DMS114 treated with DMSO at 0.1 percent for 48 hours (cell line): ENCODE data around the gene HOXC12.

Source experiments
- DNase-seq: peaks from one replicate; lab custom pipeline; 2025; ENCODE audit not compliant: unreplicated experiment; lab: John Stamatoyannopoulos, UW

Gene HOXC12

GRCh38 chr12:53971129-53971528 is 16.4 kb downstream of the HOXC12 start:
- DNase-seq: no peak

DNA sequence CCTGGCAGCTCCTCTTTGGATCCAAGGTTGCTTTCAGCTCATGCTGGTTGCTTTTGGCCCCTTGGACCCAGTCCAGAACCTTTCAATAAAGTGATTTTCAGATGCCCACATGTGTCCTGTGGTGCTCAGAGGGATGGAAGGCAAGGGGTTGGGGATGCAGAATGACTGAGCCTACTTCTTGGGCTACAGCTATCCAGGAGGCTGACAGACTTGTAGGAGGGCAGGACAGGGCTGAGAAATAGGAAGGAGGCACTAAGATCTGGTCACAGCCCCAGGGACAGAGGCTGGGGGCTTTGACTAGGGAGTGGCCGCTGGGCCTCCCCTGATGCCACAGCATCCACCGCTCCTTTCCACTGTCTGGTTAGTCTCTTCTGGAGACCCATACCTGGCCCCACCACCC is 17.0 kb downstream of the HOXC12 start:
- DNase-seq: no peak

- DNase-seq: no peak
Measured at GRCh38 chr12:53972152-53972702, 17.5 kb downstream of the HOXC12 start.

DNA sequence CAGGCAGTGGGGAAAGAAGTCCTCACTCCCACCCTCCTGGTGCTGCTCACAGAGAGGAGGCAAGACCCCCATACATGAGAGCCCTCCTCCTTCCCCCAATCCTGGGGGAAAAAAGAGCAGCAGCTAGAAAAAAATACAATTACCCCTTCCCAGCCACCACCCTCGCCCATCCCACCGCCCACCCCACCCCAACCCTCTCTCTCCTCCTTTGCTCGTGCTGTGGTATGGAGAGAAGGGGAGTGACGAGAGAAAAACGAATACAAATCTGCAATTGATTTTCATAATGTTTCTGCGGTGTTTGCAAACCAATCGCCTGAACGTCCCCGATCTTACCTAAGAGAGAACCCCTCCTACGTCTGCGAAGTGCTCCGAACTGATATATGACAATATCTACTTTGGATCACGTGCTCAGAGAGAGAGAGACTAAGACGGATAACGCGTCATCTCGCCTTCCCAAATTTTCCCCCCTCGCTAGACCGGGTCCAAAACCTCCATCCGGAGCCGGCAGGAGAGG is 18.1 kb downstream of the HOXC12 start, which contains the start of gene HOXC11:
Gene HOXC11, plus strand, starts transcription at position 405 of the 514 bp plus-strand sequence. CDS start 116 bp downstream, outside the sequence.
- no peak for DNase-seq

DNA sequence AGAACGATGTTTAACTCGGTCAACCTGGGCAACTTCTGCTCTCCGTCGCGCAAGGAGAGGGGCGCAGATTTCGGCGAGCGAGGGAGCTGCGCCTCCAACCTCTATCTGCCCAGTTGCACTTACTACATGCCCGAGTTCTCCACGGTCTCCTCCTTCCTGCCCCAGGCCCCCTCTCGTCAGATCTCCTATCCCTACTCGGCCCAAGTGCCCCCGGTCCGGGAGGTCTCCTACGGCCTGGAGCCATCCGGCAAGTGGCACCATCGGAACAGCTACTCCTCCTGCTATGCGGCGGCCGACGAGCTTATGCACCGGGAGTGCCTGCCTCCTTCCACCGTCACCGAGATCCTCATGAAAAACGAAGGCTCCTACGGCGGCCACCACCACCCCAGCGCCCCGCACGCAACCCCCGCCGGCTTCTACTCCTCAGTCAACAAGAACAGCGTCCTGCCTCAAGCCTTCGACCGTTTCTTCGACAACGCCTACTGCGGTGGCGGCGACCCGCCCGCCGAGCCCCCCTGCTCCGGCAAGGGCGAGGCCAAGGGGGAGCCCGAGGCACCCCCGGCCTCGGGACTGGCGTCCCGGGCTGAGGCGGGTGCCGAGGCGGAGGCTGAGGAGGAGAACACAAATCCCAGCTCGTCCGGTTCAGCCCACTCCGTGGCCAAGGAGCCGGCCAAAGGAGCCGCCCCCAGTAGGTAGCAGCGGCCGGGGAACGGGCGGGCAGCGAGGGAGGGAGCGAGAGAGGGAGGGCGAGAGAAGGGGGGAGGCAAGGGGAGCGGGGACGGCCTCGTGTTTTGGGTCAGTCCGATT is 18.7 kb downstream of the HOXC12 start:
- no peak for DNase-seq

DNA sequence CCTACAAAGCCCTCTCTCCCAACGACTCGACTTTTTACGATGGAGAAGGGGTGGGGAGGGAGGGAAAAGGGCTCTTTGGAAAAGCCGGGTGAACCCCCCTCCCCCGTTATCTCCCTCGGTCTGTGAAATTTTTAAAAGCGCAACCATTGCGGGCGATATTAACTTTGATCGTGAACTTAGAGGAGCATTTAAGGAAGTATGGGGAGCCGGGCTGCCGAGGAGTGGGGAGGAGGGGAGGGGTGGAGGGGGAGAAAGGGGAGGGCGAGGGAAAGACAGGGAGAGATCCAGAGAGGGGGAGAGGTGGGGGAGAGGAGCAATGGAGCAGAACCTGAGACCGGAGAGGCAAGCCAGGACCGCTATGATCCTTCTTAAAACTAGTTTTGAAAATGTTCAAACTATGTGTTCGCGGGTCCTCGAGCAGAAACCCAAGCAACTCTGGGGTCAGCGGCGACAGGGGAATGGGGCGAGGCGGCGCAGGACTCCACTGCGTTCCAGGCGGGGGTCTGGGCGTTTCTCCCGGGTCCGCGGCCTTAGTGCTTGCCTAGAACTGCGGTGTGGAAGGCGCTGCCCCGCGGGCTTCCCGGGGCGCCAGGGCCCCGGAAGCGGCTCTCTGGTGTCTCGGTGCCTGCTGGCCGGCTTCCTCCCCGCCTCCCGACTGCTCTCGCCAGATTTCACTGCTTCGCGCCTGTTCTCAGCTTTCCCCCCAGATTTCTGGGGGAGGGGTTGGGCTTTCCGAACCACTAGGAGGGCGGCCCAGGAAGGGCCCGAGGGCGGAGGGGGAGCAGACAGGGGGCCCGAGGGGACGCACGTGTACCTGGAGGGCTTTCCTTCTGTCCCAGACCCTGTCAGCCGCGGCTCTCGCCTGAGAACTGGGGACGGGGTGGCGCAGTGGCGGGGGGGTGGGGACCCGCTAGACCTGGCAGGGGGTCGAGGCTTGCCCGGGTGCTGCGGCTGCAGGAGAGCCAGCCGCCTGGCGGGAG is 19.7 kb downstream of the HOXC12 start, which contains the start of gene HOTAIR:
Gene HOTAIR, minus strand, starts transcription at position 871 of the 980 bp plus-strand sequence.
- peak; percentile 33 for DNase-seq

DNA sequence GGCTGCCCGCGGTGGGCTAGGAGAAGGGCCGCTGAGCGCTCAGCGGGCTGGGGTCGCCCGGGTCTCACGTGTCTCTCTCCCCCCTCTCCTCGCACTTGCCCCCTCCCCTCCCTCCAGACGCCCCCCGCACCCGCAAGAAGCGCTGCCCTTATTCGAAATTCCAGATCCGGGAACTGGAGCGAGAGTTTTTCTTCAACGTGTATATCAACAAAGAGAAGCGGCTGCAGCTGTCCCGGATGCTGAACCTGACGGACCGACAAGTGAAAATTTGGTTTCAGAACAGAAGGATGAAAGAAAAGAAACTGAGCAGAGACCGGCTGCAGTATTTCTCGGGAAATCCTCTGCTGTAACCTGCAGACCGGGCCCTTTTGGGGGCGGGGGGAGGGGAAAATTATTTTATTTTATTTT is 20.4 kb downstream of the HOXC12 start:
- DNase-seq: peak; percentile 42

DNA sequence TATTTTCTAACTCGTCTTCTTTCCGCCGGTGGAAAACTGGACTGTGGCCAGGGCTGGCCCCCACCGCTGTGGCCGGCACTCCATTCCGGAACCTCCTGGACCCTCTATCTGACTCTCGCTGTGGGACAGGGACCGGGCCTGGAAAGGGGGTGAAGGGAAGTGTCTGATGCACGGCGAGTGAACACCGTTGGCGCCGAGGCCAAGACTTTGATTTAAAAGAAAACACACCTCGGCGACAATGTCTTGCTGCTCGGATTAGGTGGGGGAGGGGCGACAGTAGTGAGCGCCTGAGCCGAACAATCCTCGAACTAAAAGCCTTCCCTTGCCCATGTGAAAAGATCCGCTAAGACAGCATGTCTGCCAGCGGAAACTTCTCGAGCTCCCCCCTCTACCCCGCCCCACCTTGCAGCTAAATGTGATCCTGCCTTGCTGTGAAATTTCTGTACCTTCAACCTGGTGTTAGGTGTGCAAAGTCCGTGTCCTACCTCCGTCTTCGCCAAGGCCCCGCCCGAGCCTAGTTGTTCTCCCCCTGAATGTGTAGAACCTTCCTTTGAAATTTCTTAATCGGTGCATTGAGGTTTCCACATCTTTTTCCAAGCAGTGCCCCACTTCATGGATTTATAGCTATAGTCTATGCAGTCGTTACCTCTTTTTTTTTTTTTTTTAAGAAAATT is 20.9 kb downstream of the HOXC12 start:
- no peak for DNase-seq

DNA sequence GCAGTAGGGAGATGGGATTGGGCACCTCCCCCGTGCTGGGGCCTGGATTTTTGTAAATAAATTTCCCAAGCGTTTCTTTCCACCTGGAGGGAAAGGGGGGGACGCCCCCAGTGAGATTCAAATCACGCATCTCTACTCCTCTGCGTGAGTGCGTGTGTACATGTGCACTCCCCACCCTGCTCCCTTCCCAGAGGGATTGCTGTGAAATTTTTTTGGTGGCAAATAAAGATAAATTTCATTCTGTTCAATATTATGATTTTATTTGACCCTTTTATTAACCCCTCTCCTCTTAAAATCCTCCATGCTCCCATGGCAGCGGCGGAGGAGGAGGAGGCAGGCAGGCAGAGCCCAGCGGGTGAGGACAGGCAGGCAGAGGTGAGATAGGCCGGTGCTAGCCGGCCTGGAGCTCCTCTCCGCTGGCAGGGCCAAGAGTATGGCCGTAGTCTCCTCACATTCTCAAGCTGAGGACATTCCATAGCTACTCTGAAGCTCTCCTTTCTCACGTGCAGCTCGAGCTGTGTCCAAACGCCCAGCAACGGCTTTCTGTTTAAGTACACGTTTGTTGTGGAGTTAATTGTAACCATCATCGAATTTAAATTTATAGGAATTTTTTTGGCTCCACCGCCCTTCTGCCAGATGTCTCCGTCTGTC is 21.6 kb downstream of the HOXC12 start:
- DNase-seq: no peak

GRCh38 chr12:53976823-53977595 is 22.3 kb downstream of the HOXC12 start:
- no peak for DNase-seq

DNA sequence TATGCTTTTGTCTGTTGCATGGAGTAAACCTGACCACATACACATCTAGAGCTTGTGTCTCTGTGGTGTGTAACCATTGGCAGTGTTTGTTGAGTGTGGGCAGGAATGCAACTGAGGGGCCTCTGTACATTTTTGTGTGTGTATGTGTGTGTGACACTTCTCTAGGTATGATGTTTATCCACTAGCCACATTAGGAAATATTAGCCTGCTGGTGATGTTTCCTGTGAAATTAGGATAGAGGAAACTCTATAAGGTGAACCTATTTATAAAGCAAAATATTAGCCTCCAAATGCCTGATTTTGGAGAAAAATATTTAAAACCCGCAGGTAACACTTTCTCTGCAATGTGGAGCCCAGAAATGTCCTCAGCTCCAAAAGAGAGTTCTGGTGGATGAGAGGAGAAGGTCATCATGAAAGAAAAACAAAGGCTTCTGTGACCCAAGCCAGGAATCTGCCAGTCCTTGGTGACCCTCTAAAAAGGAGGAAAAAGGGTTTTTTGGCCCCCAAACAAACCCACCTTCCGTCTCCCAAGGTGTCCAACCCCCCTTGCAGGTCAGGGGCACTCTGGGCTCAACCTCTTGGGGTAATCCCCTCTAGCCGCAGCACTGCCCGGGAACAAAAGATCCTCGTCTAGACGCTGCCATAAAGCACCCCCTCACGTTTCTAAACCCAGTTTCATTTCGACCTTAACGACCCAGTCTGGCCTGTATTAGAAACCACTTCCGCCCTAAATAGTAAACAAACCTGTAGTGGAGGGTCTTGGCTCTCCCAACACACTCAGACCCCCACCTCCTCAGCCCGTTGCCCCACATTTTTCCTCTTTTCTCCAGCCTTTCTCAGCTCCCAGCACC is 23.1 kb downstream of the HOXC12 start:
- no peak for DNase-seq

- DNase-seq: no peak
Measured at GRCh38 chr12:53978477-53979356, 24.0 kb downstream of the HOXC12 start.

DNA sequence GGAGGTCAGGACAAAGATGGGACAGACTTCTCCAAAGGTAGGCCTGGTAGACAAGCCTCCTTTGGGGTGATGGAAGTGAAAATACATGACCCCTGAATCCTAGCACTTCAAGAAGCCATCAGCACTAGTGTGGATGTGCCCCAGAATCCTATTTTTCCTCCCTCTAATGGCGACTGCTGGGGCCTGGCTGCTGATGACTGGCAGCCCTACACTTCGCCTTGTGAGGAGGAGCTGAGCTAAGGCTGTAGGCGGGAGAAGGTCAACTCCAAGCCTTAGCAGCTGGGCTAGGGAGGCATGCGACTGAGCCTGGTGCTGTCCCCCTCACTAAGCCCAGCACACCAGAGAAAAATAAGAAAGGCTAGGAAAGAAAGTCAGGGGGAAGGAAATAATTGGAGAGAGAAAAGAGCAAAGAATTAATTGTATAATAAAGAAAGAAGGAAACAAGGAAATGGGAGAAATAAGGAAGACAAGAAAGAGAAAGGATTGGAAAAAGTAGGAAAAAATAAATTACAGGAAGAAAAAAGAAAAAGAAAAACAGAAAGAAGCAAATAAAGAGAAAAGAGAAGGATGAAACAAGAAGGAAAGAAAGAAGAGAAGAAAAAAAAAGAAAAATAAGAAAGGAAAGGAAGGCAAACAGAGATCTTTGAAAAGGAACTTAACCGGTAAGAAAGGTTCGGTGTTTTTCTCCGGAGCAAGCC is 25.6 kb downstream of the HOXC12 start:
- DNase-seq: no peak

DNA sequence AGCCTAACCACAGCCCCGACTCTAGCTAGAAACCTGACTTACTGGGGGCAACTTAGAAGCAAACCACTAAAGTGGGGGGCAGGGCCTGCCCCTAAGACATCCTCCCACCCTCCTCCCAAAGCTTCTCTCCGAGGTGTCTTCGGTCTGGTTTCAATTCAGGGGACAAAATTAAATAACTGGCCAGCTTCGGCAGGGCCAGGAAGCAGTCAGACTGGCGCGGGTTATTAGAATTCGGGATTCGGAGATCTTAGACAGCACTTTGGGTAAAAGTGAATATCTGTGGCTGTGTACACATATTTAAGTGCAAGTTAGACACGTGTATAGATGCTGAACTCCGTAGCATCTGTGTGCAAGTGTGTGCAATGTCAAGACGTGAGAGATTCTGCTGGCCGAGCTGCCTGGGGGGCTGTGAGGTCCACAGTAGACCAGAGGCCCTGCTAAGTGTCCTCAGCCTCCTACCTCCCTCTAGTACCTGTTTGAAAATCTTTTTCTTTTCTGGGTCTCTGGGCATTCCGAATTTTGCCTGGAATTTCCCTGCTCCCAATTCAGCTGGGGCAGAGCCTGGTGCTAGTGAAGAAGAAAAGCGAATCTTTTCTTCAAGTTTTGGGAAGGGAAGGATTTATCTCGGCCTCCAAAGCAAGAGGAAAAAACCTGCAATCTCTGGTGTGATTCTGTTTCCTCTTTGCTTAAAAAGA is 26.2 kb downstream of the HOXC12 start:
- no peak for DNase-seq

DNA sequence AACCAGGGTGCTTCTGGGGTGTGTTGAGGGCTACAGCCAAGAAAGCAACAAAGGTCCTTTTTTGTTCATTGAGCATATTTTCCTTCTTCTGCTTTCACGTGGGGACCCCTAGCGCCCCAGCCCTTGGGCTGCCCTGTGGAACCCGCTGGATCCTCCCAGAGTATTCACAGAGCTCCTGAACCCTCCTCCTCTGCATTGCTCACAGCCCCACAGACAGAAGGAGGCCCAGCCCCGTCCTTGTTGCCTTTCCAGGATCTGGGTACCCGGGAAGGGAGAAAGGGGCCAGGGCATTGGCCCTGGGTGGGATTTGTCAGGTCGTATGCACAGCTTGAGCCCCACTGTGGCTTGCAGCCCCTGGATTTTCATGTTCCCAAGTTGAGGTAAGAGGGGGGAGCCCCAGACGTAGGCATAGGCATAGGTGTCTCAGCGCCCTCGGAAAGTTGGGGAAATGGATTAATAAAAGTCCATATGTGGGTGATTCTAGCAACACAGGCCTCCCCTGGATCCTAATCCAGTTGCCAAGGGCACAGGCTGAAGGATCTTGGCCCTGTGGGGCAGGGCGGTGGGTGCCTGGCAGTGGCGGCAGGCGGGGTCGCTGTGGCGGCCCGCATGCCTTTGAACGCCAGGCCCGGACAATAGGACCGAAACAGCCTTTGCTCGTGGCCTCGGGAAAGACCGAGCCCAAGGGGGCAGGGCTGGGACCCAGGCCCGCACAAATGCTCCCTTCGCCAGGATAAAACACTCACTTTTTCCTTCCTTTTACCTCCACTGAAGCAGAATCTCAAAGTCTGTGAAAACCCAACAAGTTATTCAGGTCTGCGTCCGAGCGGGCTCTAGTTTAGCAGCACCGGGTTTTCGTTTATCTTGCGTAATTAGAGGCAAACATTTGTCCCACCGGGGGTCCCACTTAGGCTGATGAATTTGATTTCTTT is 27.2 kb downstream of the HOXC12 start:
- DNase-seq: no peak
